Fibroblast of mammary gland (primary cell): ENCODE data around the gene EPB41.

Source experiments
- DNase-seq: peaks from one replicate; pipeline ENCODE4 v3.0.0-alpha.2; 2010; ENCODE audit warnings: low read depth
- H3K4me3 ChIP-seq: 2 replicates; pipeline ENCODE4 v1.5.1; 2011; ENCODE audit warnings: low read depth, mild to moderate bottlenecking, low read length, moderate library complexity; ENCODE audit not compliant: control insufficient read depth
- TF ChIP-seq, protein P1 (sequence below): conservative IDR thresholded peaks from 2 replicates; pipeline ENCODE4 v1.5.1; 2011; ENCODE audit warnings: low read depth, low read length, inconsistent platforms; ENCODE audit not compliant: control insufficient read depth, insufficient read depth

The EPB41 gene

GRCh38 chr1:28890836-28891235, 23.5 kb upstream of the EPB41 start:
- TF ChIP-seq, protein P1, sequence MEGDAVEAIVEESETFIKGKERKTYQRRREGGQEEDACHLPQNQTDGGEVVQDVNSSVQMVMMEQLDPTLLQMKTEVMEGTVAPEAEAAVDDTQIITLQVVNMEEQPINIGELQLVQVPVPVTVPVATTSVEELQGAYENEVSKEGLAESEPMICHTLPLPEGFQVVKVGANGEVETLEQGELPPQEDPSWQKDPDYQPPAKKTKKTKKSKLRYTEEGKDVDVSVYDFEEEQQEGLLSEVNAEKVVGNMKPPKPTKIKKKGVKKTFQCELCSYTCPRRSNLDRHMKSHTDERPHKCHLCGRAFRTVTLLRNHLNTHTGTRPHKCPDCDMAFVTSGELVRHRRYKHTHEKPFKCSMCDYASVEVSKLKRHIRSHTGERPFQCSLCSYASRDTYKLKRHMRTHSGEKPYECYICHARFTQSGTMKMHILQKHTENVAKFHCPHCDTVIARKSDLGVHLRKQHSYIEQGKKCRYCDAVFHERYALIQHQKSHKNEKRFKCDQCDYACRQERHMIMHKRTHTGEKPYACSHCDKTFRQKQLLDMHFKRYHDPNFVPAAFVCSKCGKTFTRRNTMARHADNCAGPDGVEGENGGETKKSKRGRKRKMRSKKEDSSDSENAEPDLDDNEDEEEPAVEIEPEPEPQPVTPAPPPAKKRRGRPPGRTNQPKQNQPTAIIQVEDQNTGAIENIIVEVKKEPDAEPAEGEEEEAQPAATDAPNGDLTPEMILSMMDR, result no peak
- no peak for DNase-seq
- H3K4me3 ChIP-seq, result no peak overlapping the region

GRCh38 chr1:28891256-28891655, 23.1 kb upstream of the EPB41 start:
- no peak for DNase-seq
- no peak overlapping the region for H3K4me3 ChIP-seq
- TF ChIP-seq, protein P1, result no peak

DNA sequence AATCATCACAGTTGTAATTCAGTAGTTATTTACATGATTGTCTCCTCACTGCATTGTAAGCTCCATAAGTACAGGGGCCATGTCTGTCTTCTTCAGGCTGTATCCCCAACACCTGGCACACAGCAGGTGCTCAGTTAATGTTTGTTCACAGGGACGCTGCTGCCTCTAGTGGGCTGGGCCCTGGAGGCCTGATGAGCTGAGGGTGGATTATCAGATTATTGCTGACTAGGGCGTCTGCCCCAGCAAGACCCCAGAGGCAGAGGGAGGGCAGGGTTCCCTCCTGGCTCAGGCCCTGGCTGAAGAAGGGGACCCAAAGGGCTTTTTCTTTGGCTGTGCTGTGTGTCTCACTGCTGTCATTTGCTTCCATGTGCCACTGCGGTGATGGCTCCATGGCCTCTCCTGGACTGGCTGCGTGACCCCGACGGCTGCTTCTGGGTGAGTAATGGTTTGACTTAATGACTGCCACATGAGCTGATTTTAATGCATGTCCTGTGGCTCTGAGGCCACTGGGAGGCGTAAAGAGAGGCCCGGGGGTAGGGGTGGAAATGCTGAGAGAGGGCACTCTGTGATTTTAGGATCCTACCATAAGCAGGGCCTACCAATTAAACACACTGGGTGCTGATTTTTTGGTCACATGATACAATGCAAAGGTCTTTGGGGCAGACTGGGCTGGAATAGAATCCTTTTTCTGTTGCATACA, 20.8 kb upstream of the EPB41 start:
- TF ChIP-seq, protein P1, result peak; percentile 50
- H3K4me3 ChIP-seq, result no peak overlapping the region
- DNase-seq, result peak; percentile 56

- DNase-seq, result no peak
- H3K4me3 ChIP-seq, result no peak overlapping the region
- TF ChIP-seq, protein P1, result no peak
Measured at GRCh38 chr1:28894785-28895184, 19.6 kb upstream of the EPB41 start.

- no peak overlapping the region for H3K4me3 ChIP-seq
- TF ChIP-seq, protein P1, result no peak
- DNase-seq, result peak; percentile 34
Measured at GRCh38 chr1:28895896-28896608, 18.3 kb upstream of the EPB41 start.

GRCh38 chr1:28896609-28896986, 17.8 kb upstream of the EPB41 start:
- DNase-seq, result no peak
- TF ChIP-seq, protein P1, result no peak
- no peak overlapping the region for H3K4me3 ChIP-seq
